Right kidney (tissue), 9 donors: ENCODE data around the gene OOSP3.
"Not testable (repeated sequence)": the region's sequence is repeated elsewhere in the genome, so short reads cannot be mapped to it uniquely, and the experiment has no call there.

Experiments
- DNase-seq: peaks from one replicate; pipeline ENCODE4 v3.0.0-alpha.2; 2016
- long read RNA-seq, 8 donors: transcript quantifications; one replicate each; lab custom pipeline, GENCODE V29; 2026

Gene OOSP3, protein sequence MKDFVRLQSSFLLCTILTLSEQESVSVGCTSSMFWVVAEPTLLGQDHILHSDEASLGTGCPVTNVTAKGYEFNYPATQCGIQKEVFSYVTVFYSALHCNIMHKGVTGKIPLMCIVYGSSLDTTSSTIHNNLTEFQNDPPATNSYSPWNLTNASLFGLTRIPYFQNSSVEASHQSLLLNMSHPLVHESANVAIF
- long read RNA-seq, donor 1, result 0 reads
- long read RNA-seq, donor 2, result 0 reads
- long read RNA-seq, donor 3, result 0 reads
- long read RNA-seq, donor 4, result 0 reads
- long read RNA-seq, donor 5, result 0 reads
- long read RNA-seq, donor 6, result 0 reads
- long read RNA-seq, donor 7, result 0 reads
- long read RNA-seq, donor 8, result 0 reads

GRCh38 chr11:59878575-59878974 lies at the start of gene OOSP3:
TSS of gene OOSP3 (plus strand) at chr11:59878782. CDS start at chr11:59878809, 27 bp downstream.
- DNase-seq, result no peak

DNA sequence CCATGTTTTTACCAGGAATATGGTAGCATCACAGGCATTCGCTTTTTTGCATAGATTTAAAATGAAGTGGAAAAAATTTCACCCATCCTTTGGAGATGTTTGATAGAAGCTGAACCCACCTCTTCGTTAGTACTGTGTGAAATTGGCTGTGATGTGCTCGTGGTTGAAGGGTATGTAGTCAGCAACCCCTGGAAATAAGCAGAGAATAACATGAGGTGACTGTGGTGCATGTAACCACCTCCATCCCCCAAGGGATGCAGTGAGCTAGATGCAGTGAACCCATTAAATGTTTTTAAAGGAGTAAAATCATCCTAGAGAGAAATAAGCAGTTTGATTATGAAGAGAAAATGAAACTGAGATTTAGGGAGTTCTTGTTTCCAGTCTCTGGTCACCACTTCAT lies 49.2 kb upstream of the OOSP3 start:
- DNase-seq, result no peak

DNA sequence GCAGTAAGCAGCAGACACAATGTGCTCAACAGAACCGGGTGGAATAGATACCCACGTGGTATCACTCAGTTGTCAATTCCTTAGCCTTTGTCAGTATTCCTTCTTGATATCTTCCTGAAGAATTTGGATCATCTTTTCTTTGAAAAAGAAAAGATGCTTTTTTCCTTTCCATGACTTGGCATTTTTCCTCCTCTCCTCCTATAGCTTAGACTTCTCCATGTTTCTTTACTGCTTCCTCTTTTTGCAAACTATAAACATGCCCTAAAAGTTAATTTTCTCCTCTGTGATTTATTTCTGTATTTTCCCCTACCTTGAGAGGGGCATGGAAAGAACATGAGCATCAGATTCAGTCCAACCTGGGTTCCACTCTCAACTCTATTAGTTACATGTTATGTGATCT lies 45.0 kb upstream of the OOSP3 start:
- no peak for DNase-seq

DNA sequence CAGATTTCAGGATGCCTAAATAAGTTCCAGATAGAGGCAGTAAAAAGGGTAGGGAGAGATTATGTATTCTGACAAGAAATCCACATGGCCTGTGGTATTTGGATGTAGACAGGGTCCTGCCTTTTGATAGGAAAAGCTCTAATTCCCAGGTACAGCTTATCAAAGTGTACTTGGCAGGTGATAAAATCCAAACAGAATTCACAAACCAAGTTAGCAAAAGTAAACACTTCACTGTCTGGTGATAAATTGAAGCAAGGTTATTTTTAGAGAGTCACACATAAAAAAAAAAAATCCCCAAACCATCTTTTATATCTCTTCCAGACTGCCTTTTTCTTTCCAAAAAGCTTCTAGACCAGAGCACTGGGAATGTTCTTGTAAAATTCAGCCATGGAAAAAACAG lies 39.0 kb upstream of the OOSP3 start:
- DNase-seq, result no peak

DNA sequence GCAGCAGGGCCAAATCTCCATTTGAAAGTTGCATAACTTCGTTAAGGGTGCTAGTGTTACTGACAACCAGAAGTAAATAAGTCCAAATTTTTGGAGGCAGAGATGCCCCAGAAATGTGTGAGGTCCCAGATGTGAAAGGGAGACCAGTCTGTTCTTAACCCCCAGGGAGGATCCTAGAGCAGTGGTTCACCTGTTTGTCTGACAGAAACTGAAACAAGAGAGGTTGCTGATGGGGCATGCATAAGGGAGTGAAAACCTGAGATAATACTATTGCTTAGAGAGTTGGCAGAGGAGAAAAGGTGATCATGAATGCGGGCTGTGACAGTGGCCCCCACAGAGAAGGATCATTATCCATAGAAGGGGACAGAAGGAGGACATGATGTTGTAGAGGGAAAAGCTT lies 37.1 kb upstream of the OOSP3 start:
- DNase-seq, result no peak

DNA sequence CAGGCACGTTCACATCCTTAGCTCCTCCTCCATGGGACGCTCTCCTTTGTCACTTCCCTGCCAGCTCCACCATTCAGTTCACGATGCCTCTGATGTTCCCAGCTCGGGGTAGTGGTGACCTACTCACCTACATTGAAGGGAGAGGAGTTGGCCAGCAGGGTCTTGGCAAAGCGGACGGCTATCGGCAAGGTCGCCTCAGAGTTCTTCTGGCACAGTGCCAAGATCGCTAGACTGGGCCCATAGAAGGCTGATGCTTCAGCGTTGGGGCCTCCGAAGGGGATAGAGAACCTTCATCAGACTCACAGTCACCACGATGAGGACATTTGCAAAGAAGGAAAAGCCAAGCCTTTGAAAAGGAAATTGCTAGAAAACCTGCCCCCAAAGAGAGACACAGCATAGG lies 36.3 kb upstream of the OOSP3 start:
- no peak for DNase-seq

- DNase-seq, result no peak
Measured at GRCh38 chr11:59845399-59845798, 33.2 kb upstream of the OOSP3 start, which contains the start of gene CBLIF. TSS of gene CBLIF (minus strand) at chr11:59845499. CDS start at chr11:59845453, 46 bp downstream.

GRCh38 chr11:59846556-59846955 lies 32.0 kb upstream of the OOSP3 start:
- DNase-seq, result no peak

- no peak for DNase-seq
Measured at GRCh38 chr11:59847626-59848025, 31.0 kb upstream of the OOSP3 start.

DNA sequence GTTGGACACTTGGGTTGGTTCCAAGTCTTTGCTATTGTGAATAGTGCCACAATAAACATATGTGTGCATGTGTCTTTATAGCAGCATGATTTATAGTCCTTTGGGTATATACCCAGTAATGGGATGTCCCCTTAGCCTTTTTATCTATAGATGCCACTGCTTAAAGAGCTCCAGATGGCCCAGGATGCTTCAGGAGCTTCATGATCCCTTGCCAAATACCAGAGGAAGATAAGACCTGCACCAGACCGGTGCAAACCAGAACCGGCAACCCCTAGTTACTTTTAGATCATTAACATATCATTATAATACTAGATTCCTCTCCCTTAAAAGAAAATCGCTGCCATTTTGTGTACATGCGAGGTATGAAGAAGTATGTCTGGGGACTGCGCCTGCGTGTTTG lies 30.1 kb upstream of the OOSP3 start:
- not testable (repeated sequence) for DNase-seq

GRCh38 chr11:59849129-59849528 lies 29.5 kb upstream of the OOSP3 start:
- DNase-seq, result no peak

GRCh38 chr11:59849551-59849950 lies 29.0 kb upstream of the OOSP3 start:
- not testable (repeated sequence) for DNase-seq

GRCh38 chr11:59851416-59851815 lies 27.2 kb upstream of the OOSP3 start:
- not testable (repeated sequence) for DNase-seq

GRCh38 chr11:59854871-59855270 lies 23.7 kb upstream of the OOSP3 start:
- no peak for DNase-seq

DNA sequence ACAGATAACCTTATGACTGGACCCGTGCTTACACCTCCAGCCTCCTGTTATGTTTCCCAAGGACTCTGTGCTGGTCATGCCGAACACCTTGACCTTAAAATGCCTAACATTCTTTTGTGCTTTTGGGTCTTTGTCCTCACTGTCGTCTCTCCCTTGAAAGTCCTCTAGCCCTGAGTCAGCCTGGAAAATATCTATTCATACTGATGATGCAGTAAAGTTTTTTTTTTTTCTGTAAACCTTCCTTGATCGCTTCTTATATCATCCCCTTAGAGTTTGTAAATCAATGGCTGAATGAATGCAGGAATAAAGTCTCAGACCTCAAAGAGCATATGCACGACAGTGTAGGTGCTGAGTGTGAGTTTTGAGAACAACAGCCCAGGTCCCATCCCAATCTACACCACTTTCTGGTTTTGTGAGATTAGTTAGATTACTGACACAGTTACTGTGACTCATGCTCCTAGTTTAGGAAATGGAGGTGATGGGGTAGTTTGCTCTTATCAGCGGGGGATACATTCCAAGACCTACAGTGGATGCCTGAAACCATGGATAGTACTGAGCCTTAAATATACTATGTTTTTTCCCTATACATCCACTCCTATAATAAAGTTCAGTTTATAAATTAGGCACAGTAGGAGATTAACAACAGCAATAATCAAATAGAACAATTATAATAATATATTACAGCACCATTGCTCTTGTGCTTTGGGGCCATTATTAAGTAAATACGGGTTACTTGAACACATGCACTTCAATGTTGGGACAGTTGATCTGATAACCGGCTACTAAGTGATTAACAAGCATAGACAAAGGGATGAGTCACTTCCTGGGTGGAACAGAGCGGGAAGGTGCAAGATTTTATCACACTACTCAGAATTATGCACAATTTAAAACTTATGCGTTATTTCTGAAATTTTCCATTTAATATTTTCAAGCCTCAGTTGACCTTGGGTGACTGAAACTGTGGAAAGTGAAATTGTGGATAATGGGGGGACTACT lies 20.8 kb upstream of the OOSP3 start:
- DNase-seq, result no peak

DNA sequence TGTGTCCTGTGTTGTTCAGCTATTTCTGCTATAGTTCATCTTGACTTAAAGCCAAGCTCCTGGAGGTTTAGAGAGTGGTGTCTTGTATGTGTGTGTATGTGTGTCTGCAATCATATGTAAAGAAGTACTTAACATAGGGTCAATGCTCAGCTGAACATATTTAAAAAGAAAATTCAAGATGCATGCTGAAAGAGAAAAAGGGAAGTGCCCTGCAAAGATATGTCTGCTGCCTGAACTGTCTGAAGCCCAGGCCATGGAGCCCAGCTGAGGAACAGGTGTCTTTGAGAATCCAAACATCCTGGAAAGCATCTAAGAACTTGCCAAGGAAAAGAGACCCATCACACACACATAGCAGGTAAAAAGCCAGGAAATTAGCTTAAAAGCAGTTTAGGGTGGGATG lies 18.9 kb upstream of the OOSP3 start:
- no peak for DNase-seq

DNA sequence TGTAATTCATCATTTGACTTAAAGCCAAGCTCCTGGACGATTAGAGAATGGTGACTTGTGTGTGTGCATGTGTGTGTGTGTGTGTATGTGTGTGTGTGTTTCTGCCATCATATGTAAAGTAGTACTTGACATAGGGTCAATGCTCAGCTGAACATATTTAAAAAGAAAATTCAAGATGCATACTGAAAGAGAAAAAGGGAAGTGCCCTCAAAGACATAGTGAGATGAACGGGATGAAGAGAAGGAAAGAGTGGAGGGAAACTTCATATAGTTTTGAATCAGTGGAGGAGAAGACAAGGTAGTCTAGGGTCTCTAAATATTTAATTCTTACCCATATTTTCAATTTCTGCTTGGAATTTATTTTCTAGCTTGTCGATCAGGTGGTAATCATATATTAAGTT lies 16.3 kb upstream of the OOSP3 start:
- no peak for DNase-seq

DNA sequence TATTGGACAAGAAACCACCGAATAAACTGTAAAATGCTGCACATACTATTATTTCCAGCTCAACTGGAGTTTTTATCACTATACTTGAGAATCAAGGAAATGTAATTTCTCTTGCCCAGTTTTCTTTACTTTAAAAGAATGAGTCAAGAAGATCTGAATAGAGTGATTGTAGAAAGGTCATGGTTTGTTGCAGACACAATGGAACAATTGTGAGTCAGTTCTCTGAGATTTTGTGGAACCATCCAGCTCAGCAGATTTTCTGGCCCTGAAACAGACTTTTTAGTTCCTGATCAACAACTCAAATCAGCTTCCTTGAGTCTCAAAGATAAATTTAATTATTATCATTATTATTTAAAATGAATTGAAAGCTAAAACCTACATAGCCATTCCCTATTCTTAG lies 13.6 kb upstream of the OOSP3 start:
- DNase-seq, result no peak

GRCh38 chr11:59866397-59866796 lies 12.2 kb upstream of the OOSP3 start, which contains the start of gene TCN1:
TSS of gene TCN1 (minus strand) at chr11:59866487. CDS start at chr11:59866470, 17 bp downstream.
- no peak for DNase-seq

DNA sequence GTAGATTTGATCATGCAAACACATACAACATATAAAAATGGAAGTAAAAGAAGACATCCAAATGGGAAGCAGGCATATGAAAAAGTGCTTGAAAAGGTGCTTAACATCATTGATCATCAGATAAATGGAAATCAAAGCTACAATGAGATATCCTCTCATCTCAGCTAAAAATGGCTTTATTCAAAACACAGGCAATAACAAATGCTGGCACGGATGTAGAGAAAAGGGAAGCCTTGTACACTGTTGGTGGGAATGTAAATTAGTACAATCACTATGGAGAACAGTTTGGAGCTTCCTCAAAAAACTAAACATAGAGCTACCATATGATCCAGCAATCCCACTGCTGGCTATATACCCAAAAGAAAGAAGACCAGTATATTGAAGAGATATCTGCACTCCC lies 11.7 kb upstream of the OOSP3 start:
- DNase-seq, result no peak

DNA sequence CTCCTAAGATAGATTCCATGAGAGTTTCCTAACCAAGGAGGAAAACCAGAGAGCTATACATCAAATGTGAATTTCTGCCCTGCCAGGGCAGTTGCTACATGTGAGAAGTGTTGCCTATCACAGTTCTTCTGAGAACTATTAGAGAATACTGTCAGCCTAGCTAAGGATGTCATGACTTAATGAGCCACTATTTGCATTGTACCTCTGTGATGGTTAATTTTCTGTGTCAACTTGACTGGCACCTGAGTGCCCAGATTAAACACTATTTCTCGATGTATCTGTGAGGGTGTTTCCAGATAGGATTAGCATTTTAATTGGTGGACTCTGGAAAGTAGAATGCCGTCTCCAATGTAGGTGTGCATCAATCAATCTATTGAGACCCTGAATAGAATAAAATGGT lies 10.6 kb upstream of the OOSP3 start:
- DNase-seq, result no peak

GRCh38 chr11:59872076-59872475 lies 6.5 kb upstream of the OOSP3 start:
- DNase-seq, result no peak

GRCh38 chr11:59875856-59876519 lies 2.6 kb upstream of the OOSP3 start:
- DNase-seq, result no peak
